HTERT RPE-1 (cell line): ENCODE measurements around the gene MGAT5.

Source experiments
- in situ Hi-C: fragments of 300-500 bp; cut with MboI; formaldehyde crosslinking; loops from 4 replicates; pipeline ENCODE4 v1.14.3; 2020; ENCODE audit warnings: low sequenced_read_pairs

MGAT5 gene

DNA sequence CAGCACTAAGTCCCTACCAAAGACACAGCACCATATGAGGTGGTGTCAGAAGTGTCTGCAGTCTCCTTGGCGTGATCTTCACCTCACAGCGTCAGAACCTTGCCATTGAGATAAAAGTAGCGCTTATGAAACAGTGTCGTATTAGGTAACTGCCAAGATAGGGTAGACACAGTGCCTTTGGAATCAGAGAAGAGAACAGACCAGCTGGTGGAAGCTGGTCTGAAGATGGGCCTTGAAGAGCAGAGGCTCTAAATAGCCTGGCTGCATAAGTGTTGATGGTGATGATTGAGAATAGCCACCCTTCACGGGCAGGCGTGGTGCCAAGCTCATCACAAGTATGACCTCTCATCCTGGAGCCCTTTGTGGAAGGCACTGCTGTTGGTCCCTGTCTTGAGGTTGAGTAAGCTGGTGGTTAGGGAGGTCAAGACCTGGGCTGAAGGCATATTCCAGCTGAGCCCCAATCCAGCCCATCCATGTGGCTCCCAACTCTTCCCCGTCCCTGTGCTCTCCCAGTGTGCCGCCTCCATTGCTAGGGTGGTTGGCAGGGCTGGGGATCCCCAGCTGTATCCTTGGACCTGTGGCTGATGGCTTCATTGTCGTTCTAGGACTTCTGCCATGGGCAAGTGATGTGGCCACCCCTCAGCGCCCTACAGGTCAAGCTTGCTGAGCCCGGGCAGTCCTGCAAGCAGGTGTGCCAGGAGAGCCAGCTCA lies 187.4 kb downstream of the MGAT5 start:
- in situ Hi-C loops: no loop called here

DNA sequence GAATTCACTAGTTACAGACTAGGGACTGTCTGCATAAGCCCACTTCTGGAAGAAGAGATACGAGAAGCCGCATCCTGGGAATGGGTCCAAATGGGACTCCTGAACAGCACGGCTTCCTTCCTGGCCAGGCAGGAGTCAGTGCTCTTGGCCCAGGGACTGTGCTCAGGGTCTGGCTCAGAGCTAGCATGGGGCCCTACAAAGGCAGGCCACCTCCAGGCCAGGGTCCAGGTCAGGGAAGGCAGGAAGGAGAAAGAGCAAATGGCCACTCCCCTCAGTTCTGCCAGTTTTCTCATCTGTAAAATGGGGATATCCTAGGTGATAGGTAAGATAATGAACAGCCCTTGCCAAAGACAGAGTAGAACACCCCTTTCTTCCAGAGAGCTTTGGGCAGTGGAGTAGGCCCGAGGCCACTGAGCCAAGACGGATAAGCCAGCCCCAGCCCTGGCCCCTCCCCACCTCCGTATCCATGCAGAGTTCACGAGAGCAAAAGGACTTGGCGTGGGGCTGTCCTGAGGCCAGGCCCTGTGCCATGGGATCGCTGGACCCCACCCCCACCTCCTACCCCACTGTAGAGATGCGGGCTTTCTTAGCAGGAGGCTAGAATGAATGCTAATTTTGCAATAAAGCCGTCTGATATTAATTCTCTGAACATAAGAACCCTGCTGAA lies 190.1 kb downstream of the MGAT5 start:
- in situ Hi-C loops: no loop called here

DNA sequence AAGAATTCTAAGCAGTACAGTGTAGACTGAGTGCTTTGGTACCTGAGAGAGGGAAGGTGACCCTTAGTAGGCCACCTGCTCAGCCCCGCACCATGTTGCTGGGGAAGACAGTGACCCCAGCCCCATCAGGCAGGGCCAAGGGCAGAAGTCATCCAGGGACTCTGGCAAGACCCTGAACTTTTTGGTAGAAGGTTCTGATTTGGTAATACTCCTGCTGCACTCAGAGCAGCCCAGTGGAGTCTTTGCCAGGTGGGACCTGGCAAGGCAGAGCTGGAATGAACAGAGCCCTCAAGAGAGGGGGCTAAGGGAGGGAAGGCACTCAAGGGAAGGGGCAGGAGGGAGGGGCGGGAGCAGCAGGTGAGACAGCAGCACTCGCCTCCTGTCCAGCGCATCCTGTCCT lies 191.2 kb downstream of the MGAT5 start:
- in situ Hi-C loops: no loop called here

DNA sequence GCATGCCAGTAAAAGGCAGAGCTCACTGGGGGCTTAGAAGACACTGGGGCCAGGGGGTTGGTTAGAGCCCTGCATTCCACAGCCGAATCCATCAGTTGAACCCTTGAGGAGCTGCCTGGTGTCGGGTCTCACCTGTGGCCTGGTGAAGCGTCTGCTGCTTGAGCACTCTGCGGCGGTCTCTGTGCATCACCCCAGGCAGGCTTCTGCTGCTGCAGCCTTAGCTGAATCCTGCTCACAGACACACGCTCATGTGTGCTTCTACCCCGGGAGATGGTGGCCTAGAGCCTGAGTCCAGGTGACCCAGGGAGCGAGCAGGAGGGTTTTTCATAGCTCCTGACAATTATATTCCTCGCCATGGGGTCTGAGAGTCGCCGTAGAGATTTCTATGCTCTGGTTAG lies 192.1 kb downstream of the MGAT5 start:
- in situ Hi-C loops: no loop called here

DNA sequence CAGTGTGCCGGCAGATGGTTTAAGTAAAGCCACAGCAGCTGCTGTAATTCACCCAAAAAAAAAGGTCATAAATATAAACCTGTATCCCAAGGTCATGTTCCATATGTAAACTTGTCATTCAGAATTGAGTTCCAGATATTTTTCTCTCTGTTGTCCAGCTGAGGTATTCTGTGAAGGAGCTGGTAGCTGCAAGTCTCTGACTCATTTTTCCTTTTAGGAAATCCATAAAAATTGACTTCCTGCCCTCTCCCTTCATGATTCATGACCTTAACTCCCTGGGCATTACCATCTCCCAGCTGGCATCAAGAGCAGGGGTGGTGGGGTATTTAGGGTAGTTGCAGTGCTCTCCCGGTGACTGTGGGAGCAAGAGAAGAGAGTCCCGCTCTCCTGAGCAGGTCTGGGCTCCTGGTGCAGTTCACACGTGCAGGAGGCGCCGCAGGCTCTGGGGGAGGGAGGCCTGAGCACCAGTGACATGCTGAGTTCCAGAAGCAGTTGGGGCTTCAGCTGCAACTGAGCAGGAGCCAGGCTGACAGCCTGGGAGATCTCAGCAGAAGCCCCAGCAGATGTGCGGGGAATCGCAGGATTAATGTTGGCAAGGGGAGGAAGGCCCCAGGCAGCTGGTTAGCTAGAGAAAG lies 192.6 kb downstream of the MGAT5 start:
- in situ Hi-C loops: no loop called here

DNA sequence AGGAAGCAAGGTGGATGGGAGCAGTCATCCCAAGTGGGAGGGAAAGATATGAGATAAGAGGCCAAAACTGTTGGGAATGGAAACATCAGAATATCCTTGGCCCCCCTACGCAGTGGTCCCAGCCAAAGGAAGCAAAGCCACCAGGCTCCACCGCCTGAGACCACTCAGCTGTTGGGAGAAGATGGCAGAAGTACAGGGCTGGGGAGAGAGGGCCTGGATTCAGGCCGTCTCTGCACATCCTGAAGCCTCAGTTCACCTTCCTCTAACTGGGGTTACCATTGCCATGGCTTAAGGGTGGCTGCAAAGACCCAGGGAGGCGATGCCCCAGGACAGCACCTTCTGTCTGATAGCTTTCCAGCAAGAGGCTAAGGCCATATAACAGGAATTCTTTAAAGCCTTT lies 193.8 kb downstream of the MGAT5 start:
- in situ Hi-C loops: no loop called here

DNA sequence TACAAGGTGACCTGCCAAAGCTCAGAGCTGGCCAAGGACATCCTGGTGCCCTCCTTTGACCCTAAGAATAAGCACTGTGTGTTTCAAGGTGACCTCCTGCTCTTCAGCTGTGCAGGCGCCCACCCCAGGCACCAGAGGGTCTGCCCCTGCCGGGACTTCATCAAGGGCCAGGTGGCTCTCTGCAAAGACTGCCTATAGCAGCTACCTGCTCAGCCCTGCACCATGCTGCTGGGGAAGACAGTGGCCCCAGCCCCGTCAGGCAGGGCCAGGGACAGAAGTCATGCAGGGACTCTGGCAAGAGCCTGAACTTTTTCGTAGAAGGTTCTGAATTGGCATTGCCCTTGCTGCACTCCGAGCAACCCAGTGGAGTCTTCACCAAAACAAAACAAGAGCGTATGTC lies 194.8 kb downstream of the MGAT5 start:
- in situ Hi-C loops: no loop called here

DNA sequence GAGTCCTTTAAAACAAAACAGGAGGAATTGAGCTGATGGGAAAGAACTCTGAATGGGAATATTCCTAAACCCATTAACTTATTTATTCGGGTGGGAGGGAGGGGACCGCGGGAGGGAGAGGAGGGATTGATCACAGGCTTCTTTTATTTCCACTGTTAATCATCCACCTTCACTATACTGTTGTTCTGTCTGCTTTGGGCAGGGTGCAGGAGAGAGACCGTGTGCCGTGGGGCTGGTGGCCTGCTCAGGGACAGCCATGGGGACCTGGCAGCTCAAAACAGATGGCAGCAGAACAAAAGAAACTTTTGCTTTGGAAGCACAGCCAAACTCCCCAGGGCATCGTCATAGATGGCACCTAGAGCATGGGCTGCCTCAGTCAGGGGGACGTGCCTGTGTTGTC lies 195.3 kb downstream of the MGAT5 start:
- in situ Hi-C loops: no loop called here

DNA sequence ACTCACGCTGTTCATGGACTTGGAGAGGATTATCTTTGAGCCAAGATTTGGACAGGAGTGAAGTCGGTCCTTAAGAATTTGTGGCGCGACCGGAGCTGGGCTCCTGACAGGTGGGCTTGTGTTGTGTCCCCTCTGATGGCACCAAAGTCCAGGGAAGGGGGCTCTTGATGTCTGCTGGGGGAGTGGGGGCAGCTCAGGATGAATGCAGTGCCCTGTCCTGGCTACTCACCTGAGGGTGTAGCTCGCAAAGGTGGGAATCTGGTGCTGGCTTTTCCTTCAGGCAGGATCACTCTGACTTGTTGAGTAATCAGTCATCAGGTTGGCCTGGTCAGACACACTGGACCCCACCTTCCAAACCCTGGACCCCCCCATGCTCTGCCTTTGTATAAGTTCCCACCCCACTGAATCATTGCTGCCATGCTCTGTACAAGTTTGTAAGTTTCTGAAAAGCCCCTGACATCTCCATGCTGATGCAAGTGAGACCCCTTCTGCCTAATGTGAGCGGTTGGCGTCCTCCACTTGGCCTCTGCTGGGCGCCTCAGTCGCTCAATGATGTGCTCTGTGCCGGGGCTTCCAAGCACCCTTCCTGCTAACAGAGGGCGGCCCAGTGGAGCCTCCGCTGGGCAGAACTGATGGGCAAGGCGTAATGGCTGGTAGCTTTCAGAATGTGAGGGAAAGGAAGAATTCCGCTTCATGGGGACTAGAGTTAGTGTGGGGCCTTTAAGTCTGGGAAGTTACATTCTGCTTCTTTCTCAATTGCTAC lies 196.1 kb downstream of the MGAT5 start:
- in situ Hi-C loops: no loop called here

DNA sequence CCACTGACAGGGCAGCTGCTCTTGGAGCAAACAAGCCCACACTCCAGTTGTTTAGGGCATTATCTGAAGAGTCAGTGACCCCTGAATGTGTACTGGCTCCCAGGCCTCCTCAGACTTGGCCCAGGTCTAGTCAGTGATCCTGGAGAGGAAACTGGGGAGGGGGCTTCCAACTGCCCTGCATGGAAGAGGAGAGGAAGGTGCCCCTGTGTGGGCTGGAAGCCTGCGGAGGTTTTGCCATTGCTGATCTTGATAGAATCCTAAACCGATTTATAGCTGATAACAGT lies 197.4 kb downstream of the MGAT5 start:
- in situ Hi-C loops: no loop called here

DNA sequence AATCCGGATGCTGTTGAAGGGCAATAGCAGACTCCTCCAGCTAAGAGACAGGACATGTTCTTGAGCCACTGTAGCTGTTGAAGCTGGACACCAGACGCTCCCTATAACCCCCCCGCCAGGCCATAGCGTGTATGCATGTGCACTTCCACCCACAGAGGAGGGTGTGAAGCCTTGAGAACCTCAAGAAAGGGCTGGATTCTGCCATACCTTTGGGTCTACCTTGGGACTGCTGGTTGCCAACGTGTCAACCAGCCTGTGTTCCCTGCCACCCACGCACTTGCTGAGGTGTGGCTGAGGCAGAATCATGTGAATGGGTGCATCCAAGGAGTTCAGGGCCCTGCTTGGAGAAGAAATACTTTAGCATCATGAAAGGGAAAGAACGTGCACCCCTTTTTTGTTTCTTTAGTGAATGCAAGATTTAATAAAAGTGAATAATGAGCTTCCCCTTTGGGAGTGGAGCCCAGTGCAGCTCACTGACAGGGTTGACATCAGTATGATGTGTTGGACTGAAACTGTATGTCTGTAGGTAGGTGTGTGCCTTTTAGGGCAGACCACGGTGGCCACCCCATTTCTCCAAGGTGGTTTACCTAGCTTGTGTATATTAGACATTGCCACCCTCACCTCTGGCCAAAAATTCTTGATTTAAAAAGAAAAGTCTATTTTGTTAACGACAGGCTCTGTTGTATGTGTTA lies 198.3 kb downstream of the MGAT5 start:
- in situ Hi-C loops: no loop called here

DNA sequence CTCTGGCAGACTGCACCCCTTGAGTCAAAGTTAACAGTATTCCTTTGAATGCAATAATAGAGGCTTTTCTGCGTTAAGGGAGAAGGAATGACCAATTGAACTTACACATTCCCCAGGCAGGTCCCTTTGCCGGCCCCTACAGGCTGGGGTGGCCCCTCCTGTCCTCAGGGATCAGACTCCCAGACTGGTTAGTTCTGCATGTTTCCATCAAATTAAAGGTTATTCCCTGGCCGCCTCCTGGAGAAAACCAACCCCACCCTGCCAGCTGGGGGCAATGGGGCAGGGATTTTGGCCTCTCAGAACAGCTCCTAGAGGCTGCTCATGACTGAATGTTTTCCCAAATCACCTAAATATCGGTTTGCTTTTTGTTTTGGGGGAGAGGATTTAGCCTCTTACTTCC lies 199.6 kb downstream of the MGAT5 start:
- in situ Hi-C loops: no loop called here

DNA sequence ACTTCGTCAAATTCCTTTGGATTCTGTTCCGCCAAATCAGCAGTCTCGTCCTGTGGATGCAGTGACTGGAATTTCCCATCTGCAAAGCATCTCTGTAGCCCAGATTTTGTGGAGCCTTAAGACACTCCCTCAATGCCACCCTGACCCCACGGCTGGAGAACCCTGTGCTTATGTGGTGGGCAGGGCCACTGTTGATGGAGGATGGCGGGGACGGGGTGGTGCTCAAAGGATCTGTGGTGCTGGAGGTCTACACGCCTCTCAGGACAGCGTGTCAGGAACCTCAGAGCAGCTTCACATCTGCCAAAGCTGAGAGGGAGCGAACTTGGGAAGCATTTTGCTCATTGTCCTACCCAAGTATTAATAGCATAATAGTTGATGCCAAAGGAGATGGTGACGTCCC lies 200.1 kb downstream of the MGAT5 start:
- in situ Hi-C loops: no loop called here

DNA sequence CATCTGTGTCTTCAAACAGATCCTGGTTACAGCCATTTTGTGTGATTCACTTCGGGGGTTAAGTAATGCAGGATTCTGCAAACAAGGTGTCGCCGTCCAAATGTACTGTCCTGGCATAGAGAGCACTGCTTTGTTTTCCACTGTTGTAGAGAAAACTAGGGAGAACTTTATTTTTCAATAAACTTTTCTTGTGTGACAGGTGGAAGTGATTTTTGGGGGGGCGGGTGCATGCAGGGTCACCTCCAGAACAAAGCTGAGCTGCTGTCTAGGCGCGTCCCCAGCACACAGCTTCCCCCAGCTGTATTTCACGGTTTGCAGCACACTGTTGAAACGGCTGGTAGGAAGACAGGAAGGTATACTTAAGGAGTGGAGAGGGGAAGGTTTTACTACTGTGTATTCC lies 200.6 kb downstream of the MGAT5 start:
- in situ Hi-C loops: no loop called here

DNA sequence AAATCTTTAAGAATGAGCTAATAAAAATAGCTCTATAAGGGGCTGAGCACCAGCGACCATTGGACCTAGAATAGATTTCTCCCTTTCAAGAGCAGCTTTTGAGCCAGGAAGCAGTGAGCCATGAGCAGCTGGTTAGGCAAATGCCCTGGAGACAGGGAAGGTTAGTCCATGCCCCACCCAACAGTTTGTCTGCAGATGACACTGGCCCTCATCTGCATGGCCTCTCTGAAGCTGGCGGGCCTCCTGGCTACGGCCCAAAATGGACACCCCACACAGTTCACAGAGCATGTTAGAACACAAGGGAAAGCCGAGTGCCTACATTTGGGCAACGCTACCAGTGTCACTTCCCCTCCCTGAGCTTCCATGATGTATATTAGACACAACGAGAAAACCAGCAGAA lies 201.1 kb downstream of the MGAT5 start:
- in situ Hi-C loops: no loop called here

DNA sequence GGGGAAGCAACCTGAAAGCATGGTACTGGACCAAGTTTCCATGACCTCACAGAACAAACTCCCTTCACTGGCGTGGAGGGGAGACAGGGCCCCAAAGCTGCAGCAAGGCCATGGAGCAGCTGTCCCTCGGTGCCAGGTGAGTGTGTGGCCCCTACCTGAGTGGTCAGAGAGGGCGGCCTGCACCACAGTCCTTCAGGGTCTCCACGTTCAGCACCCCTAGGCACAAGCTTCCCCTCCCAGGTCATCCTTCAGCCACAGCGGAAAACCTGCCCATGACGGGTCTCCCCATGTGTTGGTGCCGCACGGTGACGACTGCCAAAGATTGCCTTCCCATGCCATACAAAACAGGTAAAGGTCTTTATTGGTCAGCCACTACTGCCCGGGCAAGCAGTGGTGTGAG lies 201.6 kb downstream of the MGAT5 start:
- in situ Hi-C loops: no loop called here

DNA sequence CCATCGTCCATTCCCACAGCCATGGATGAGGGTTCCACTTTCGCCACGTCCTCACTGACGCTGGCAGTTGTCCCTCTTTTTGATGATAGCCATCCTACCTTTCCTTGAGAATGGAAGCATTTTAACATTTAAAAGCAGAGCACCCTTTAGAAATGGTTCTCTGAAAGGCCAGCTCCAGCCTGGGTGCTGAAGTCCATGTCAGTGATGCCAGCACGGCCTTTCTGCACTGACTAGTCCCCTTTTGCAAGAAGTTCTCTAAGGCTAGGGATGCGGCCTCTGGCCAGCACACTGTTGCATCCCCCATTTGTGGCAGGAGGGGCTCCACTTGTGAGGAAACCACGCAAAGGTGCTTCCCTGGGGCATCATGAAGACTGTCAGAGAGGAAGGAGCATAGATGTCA lies 203.5 kb downstream of the MGAT5 start:
- in situ Hi-C loops: no loop called here

DNA sequence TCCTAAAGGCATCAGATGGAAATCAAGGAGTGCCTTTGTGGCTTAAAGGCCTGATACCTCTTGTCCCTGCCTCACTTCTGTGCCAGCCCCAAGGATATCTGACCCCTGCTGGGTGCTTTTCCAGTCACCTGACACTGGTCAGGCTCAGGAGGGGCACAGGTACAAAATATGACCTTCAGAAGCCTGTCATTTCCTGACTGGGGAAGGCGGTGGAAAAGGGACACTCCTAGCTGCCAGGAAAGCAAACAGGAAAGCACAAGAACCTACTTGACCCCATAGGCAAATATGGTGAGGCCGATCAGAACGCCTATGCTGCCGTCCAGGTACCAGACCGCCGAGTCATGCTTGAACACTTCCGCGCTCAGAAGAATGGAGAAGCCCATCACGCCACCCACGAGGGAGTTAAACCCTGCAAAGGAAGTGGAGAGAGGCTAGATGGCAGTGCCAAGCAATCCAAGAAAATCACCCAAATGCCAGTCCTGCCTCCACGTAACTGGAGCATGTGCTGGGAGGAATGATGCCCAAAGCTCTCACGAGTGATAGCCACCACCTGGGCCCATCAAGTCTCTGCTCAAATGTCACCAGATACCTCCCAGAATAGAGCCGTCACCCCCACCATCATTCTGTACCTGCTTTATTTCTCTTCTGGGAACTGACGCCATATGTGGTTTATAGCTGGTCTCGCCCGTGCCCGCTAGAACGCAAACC lies 204.0 kb downstream of the MGAT5 start:
- in situ Hi-C loops: no loop called here

DNA sequence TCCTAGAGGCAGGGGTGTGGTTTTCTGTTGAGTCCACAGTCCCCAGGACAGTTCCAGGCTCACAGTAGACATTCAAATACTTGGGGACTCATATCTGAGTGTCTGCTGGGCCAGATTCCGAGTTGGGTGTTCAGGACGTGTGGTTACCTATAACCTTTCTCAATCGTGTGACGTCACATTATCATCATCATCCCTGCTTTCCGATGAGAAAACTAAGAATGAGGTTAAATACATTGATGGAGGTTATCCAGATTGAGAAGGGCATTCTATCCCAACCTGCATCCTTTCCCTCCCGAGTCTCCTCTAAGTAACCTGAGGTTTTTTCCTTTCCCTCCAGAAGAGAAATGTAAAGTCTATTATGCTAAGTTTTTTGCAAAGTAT lies 204.6 kb downstream of the MGAT5 start:
- in situ Hi-C loops: no loop called here

DNA sequence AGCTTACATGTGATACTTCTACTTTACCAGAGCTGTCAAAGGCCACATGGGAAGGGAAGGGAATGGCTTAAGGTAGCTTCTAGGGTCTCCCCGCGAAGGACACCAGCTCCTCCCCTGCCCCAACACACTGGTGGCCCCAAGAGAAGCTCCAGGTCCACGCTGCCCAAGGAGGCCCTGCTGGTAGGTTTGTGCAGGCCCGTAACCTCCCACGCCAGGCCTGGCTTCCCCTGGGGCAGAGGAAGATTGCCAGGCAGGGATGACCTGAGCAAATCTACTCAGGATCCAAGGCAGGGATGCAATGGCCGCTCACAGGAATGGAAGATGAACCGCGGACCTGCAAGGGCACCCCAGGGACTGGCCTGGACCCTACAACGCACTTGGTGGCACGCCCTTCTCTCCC lies 205.1 kb downstream of the MGAT5 start:
- in situ Hi-C loops: no loop called here
